KOPT-K1 (cell line): Measurements from ENCODE around the gene IRS1.

ENCODE experiments used
- H3K27ac ChIP-seq: fragments of 200-600 bp; sonication (generic); 2 replicates; pipeline ENCODE4 v1.5.1; 2016; ENCODE audit warnings: antibody characterized with exemption, mild to moderate bottlenecking, low read depth, low read length; ENCODE audit not compliant: poor library complexity, severe bottlenecking
- H3K36me3 ChIP-seq: fragments of 200-600 bp; sonication (generic); 2 replicates; pipeline ENCODE4 v1.5.1; 2017; ENCODE audit warnings: antibody characterized with exemption, mild to moderate bottlenecking, low read length, moderate library complexity; ENCODE audit not compliant: insufficient read depth
- H3K9me3 ChIP-seq: fragments of 200-600 bp; sonication (generic); 2 replicates; pipeline ENCODE4 v1.5.1; 2017; ENCODE audit warnings: antibody characterized with exemption, low read length, mild to moderate bottlenecking; ENCODE audit not compliant: insufficient read depth, poor library complexity, severe bottlenecking

The IRS1 gene

DNA sequence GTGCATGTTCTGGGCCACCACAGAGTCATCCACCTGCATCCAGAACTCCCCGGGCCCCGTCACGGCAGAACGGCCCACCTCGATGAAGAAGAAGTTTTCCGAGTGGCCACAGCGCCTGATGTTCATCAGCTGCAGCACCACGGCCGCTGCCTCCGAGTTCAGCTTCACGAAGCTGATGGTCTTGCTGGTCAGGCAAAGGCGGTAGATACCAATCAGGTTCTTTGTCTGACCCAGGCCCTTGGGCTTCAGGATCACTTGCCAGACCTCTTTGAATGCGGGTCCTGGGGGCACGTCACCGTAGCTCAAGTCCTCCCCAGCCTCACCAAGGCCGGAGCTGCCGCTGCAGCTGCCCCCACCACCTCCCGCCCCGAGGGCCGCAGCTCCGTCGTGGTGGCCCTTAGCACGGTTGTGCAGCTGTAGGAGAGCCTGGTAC, 1.6 kb downstream of the IRS1 start:
- H3K9me3 ChIP-seq = no peaks in the 10 kb centered on the region
- H3K27ac ChIP-seq = no peak overlapping the region
- H3K36me3 ChIP-seq = 0 out of 2 replicates have a peak, but pooled peaks cover 8% of the 10 kb centered on the region

DNA sequence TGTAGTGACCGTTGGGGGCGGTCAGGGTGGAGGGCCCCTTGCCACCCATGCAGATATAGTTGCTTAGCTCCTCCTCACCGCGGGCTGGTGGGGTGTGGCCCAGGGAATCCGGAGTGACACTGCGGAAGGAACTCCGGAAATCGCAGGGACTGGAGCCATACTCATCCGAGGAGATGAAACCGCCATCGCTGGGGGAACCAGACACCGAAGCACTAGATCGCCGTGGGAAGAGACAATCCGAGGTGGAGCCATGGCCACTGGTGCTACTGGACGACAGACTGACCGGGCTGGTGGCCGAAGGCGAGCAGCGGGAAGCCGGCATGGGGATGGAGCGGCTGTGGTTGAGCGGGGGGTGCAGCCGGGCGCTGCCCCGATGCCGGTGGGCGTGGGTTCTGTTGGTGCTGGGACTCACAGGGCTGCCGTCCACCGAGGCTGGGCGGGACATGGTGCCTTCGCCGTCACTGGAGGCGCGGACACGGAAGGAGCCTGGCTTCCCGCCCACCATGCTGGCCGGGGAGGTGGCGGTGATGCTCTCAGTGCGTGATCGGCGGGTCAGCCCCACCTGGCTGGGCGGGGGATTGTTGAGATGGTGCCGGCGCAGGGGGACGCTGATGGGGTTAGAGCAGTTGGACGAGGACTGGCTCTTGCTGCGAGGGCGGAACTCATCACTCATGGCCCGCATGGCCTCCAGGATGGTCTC, 2.2 kb downstream of the IRS1 start:
- no peaks in the 10 kb centered on the region for H3K9me3 ChIP-seq
- H3K36me3 ChIP-seq = 0 out of 2 replicates have a peak, but pooled peaks cover 8% of the 10 kb centered on the region
- H3K27ac ChIP-seq = no peak overlapping the region

DNA sequence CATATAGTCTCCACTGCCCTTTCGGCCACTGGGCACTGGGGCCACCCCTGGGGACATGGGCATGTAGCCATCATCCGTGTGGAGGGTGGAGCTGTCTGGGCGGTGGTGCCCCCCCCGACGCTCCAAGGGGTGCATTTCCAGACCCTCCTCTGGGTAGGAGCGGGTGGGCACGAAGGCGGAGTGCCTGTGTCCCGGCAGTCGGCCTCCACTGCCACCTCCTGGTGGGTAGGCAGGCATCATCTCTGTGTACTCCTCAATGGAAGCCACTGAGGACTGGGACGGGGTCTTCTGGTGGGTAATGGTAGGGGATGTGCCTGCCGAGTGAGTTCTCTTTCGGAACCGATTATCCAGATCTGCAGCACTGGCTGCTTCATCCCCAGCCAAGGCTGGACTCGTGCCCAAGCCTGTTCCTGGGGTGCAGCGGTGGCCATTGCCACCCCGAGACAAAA, 2.8 kb downstream of the IRS1 start:
- H3K36me3 ChIP-seq = 0 out of 2 replicates have a peak, but pooled peaks cover 8% of the 10 kb centered on the region
- H3K9me3 ChIP-seq = no peaks in the 10 kb centered on the region
- H3K27ac ChIP-seq = no peak overlapping the region

DNA sequence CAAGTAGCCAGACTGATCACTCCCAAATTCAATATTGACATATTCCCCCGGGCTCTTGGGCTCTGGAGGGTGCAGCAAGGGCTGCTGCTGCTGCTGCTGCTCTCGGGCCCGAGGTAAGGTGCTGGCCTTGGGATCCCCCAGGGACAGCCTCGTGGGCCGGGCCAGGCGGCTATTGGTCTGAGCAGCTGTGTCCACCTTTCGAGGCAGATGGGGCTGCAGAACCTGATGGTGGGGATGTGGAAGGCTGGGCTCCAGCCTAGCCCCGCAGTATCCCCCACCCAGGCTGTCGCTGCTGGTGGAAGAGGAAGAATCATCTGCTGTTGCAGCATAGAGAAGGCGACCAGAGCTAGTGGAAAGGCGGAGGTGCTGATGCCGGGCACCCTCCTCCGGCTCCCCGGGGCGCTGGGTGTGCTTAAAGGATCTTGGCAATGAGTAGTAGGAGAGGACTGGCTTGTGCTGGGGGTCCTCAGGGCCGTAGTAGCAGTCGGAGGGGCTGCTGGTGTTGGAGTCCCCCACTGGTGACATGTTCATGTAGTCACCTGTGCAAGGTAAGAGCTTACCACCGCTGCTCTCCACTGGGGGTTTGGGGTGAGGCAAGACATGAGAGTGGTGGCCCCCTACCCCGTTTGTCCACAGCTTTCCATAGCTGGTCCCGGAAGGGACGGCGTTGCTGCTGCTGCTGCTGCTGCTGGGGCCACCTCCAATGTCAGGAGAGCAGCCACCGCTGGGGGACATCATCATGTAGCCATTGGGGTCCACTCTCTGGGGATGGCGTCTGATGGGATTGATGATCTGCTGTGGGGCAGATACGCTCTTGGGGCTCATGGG, 3.4 kb downstream of the IRS1 start:
- no peaks in the 10 kb centered on the region for H3K9me3 ChIP-seq
- H3K36me3 ChIP-seq = 0 out of 2 replicates have a peak, but pooled peaks cover 8% of the 10 kb centered on the region
- no peak overlapping the region for H3K27ac ChIP-seq

DNA sequence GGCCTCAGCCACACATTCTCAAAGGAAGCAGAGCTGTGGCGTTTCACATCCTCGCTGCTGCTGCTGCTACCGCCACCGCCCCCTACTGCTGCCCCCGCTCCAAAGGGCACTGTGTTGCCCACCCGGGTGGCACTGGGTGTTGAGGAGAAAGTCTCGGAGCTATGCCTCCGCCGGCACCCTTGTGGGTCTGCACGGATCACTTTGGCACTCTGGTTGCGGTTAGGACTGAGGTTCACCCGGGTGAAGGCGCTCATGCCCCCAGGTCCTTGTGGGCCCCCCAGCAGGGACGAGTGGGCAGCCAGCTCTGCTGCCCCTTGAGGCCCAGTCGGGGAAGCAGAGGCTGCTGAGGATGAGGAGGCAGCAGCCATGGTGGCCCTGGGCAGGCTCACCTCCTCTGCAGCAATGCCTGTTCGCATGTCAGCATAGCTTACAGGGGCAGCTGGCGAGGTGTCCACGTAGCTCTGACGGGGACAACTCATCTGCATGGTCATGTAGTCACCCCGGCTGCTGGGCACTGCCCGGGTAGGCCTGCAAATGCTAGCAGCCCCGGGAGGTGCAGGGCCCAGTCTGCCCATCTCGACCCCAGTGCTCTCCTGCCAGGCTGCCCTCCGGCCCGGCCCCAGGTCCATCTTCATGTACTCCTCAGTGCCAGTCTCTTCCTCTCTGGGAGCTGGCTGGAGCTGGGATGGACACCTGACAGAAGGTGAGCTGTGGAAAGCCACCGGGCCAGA, 4.2 kb downstream of the IRS1 start:
- H3K27ac ChIP-seq = no peak overlapping the region

DNA sequence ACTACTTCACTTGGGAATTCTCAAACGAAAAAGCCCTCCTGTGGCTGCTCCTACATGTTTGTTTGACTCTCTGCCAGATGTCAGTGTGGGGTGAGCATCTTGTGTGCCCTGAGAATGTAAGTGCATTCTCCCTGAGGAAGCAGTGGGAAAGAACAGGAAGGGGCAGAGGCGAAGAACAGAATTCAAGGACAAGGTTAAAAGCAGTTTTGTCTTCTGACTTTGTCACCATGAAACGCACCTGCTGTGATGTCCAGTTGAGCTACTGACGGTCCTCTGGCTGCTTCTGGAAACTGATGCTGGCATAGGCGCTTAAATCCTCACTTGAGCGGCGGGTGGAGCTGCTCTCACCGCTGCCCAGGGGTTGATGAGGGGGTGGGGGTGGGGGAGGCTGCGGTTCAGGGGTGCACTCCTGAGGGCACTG, 4.9 kb downstream of the IRS1 start:
- H3K9me3 ChIP-seq = no peaks in the 10 kb centered on the region
- H3K36me3 ChIP-seq = 0 out of 2 replicates have a peak, but pooled peaks cover 8% of the 10 kb centered on the region
- no peak overlapping the region for H3K27ac ChIP-seq

More for the DNA sequence above, 4.2 kb downstream of the IRS1 start:
- Histone ChIP-seq H3K9me3 (no peaks in the 10 kb centered on the region), H3K36me3 (0 out of 2 replicates have a peak, but pooled peaks cover 8% of the 10 kb centered on the region)

DNA sequence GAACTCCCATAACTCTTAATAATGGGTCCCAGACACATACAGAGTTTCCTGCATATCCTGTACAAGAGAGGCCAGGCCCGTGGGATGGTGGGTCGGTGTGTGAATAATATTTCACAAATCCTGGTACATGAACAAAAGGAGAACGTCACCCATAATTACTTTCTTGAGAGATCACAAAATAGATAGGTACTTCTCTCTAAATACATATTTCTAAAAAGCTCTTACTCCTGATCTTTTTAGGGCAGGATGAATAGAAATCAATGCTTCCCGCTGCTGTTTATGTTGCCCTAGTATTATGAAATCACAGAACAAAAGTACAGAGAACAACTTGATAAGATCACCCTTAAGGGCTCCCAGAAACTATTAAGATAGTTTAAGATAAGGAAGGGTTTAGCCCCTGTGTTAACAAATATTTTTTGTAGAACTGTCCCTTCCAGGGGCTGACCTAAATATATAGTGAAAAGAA, 5.4 kb downstream of the IRS1 start:
- Histone ChIP-seq H3K36me3 (0 out of 2 replicates have a peak, but pooled peaks cover 8% of the 10 kb centered on the region), H3K9me3 (no peaks in the 10 kb centered on the region), H3K27ac (no peak overlapping the region)

DNA sequence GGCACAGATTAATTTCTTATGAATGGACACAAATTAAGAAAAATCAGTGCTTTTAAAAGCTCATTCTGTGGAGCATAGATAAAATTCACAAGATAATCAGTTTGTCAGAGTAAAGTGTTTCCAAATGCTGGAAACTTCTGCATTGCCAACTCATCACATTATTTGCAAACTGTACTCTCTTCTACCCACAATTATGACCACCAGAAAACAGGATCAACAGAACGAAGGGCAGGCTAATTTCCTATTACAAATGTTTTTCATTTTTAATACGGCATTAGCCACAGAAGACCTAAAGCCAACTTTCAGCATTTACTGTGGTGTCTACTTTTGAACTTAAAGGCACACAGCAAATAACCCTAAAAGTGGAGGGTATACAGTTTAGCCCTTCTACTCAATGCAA, 6.0 kb downstream of the IRS1 start:
- Histone ChIP-seq H3K27ac (no peak overlapping the region), H3K36me3 (0 out of 2 replicates have a peak, but pooled peaks cover 8% of the 10 kb centered on the region), H3K9me3 (no peaks in the 10 kb centered on the region)

DNA sequence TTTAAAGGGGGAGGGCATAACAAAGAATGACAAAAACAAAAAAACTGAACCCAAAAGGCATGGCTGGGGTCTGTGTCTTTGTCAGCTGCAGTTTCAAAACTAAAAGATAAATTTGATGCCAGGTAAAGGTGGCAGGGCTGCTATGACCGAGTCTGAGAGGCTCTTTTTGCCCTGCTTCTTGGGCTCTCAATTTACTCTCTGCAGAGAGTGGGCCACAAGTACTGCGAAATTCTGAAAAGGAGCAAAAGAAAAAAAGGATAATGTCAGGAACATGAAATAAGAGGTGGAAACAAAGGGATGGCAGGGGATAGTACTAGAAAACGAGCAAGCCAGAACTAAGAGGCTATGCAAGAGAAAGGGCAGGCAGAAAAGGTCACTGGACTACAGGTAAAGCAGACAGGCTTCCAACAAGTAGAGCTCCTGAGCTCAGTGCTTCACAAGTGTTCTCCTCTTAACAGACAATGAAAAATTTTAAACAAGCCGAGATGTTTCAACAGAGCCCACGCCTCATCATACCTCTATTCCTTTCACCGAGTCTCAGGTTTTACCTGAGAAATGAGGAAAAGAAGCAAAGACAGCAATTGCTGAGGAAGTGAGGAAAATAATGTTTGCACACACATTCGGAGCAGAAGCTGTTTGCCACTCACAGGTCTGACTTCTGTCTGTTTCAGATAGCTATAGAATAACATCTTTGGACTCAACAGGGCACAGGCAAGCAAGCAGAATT, 7.3 kb downstream of the IRS1 start:
- Histone ChIP-seq H3K27ac (peak overlapping the region; percentile 96), H3K36me3 (0 out of 2 replicates have a peak, but pooled peaks cover 8% of the 10 kb centered on the region)

DNA sequence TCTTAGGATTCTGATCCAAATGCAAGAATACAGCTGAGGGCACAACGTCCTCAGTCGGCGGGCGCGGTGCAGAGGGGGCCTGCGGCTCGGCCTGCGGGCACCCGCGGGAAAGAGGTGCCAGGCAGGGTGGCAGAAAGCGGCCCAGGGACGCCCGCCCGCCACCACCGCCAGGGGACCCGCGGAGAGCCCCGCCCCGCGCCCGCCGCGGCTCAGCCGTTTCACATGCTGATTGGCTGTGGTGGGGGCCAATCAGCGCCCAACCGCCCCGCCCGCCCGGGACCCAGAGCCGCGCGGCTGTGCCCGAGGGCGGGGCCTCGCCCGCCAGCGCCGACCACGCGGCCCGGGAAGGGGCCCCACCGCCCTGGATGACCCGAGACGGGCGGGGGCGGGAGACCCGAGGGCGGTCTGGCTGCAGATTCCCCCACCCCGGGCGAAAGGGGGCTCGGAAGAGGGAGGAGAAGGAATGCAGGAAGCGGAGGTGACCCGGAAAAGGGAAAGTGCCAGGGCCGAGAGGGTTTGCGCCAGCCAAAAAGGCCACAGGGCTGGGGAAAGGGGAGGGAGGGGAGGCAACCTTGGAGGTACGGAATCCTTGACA, 8.0 kb downstream of the IRS1 start:
- no peaks in the 10 kb centered on the region for H3K9me3 ChIP-seq
- H3K36me3 ChIP-seq = 0 out of 2 replicates have a peak, but pooled peaks cover 4% of the 10 kb centered on the region
- peak overlapping the region; percentile 96 for H3K27ac ChIP-seq

More for the DNA sequence above, 7.3 kb downstream of the IRS1 start:
- H3K9me3 ChIP-seq = no peaks in the 10 kb centered on the region

DNA sequence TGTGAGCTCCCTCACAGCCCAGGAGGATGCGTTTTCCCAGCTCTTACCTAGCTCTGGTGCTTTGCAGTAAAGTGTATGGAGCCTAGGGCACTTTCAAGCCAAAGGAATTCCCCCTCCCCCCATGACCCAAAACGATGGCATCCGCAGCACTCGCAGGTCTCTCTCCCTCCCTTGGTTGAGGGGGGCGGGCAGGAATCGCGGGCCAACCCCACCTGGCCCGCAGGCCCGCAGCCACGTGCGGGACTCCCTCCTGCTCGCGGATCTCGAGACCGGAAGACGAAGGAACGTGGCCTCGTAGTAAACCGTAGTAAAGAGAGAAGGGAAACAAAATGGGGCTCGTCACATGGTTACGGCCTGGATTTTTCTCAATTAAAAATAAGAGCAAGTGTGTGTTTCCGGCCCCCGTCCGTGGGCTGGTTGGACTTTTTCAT, 8.5 kb downstream of the IRS1 start:
- Histone ChIP-seq H3K36me3 (no peaks in the 10 kb centered on the region), H3K27ac (peak overlapping the region; percentile 96), H3K9me3 (no peaks in the 10 kb centered on the region)

DNA sequence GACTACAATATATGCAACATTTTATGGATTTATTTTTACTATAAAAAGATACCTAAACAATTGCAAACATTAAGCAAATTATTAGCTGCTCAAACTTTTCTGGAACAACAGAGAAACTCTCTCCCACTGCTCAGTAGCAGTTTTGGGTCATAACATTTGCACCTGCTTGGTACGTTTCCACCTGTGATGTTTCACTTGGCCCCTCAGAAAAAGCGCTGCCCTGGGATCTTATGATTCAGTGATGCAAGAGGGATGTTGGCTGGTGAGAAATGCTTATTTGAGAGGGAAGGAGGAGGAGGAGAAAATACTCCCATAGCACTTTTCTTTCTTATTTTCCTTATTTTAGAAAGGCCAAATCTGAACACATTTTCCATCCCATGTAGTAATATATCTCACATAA, 9.2 kb downstream of the IRS1 start:
- Histone ChIP-seq H3K9me3 (no peaks in the 10 kb centered on the region), H3K36me3 (no peaks in the 10 kb centered on the region), H3K27ac (peak overlapping the region; percentile 96)

DNA sequence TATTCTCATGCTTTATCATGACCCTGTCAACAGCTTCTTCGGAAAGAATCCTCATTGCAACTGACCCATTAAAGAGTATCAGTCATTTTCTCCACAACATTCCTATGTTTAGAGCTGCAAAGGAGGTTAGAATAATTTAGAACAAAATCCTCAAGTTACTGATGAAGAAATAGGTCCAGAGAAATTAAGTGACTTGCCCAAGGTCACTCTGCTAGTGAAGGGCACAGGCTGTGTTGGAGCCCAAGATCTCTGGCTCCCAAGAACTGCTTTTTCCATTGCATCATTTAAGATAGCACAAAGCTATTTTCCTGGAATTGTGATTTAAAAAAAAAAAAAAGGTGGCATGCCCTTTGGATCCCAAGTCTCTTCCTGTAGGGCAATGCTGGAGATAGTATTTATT, 9.6 kb downstream of the IRS1 start:
- Histone ChIP-seq H3K27ac (no peak overlapping the region), H3K36me3 (no peaks in the 10 kb centered on the region)

More for the DNA sequence above, 9.6 kb downstream of the IRS1 start:
- H3K9me3 ChIP-seq = no peaks in the 10 kb centered on the region
